Suprapubic skin (tissue), 3 donors: Measurements from ENCODE around the gene NRP1.
A peak's percentile ranks its signal among the peaks of the same experiment; 100 is the strongest.

ENCODE experiments used
- POLR2AphosphoS5 ChIP-seq, 3 donors: sonication (generic); formaldehyde crosslinking; IDR thresholded peaks; one replicate each; pipeline ENCODE4 v1.6.1; 2017; ENCODE audit warnings: antibody characterized with exemption in 3 of 3
- TF ChIP-seq, protein P1 (sequence below), 2 donors: fragments of 200-600 bp in 1 of 2; fragments of 450-650 bp in 1 of 2; sonication (generic) in 1 of 2; IDR thresholded peaks; one replicate each; pipeline ENCODE4 v1.5.1; 2016 to 2019; ENCODE audit warnings: antibody characterized with exemption in 2 of 2, mild to moderate bottlenecking in 1 of 2, moderate library complexity in 1 of 2

DNA sequence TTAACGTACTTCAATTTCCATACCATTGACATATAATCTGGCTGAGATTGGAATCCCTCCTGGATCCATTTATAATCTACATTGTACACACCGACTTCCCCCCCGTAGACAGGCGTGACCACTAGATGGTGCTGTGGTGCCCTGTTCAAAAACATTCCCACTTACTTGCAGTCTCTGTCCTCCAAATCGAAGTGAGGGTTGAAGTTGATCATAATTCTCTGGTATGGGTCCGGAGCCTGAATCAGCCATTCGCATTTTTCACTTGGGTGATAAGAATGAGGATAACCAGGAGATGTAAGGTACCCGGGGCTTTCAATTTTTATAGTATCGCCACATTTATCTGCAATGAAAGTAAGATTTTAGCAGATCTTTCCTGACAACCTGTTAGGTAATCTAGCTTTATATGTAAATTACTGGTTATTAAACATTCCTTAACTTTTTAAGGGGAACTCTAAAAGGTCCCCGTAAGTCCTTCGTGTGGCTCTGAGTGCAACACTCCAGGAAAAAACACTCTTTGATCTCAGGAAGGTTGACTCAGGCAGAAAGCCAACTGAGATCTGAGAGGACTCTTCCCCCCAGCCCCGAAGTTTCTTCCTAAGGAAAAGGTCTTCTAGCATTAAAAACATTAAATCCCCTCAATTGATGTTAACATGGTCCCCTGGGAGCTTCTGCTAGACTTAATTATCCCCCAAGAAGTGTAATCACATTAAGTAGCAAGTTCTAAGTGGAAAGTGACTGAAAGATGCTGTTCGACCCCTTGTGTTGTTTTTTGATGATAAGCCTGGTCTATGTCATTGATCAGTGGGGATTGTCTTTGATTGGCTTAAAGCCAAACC is 3.7 kb downstream of the NRP1 start:
- no peak for TF ChIP-seq POLR2AphosphoS5 (IDR thresholded peaks at IDR 0.05)
- TF ChIP-seq, protein P1, sequence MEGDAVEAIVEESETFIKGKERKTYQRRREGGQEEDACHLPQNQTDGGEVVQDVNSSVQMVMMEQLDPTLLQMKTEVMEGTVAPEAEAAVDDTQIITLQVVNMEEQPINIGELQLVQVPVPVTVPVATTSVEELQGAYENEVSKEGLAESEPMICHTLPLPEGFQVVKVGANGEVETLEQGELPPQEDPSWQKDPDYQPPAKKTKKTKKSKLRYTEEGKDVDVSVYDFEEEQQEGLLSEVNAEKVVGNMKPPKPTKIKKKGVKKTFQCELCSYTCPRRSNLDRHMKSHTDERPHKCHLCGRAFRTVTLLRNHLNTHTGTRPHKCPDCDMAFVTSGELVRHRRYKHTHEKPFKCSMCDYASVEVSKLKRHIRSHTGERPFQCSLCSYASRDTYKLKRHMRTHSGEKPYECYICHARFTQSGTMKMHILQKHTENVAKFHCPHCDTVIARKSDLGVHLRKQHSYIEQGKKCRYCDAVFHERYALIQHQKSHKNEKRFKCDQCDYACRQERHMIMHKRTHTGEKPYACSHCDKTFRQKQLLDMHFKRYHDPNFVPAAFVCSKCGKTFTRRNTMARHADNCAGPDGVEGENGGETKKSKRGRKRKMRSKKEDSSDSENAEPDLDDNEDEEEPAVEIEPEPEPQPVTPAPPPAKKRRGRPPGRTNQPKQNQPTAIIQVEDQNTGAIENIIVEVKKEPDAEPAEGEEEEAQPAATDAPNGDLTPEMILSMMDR (IDR thresholded peaks at IDR 0.05), result peak; percentile 83 to 84
